SH-SY5Y (cell line): ENCODE data around the gene ARHGAP24.

Experiments used
- GATA2 ChIP-seq: IDR thresholded peaks from 2 replicates; pipeline ENCODE4 v1.6.1; 2011; ENCODE audit warnings: mild to moderate bottlenecking, low read depth, low read length
- GATA3 ChIP-seq: IDR thresholded peaks from 2 replicates; pipeline ENCODE4 v1.6.1; 2011; ENCODE audit warnings: low read depth, mild to moderate bottlenecking, low read length, moderate library complexity

- TF ChIP-seq GATA3 = no peak
- TF ChIP-seq GATA2 = no peak
Measured at GRCh38 chr4:85426366-85426765, 48.6 kb upstream of the ARHGAP24 start.
